Transverse colon (tissue), 4 donors: ENCODE data around the gene ZNF324. TPM values are rescaled to one million over a fixed set of nuclear protein-coding genes. Genes with fewer than 3 reads are reported as not detected.

Source experiments
- DNase-seq: peaks from one replicate; pipeline ENCODE4 v3.0.0-alpha.2; 2019
- H3K27ac ChIP-seq, 4 donors: fragments of 200-600 bp; sonication (generic); 2 replicates each; pipeline ENCODE4 v1.5.1; 2016 to 2018; ENCODE audit warnings: inconsistent platforms in 4 of 4
- H3K27me3 ChIP-seq: fragments of 200-600 bp; sonication (generic); 2 replicates; pipeline ENCODE4 v1.5.1; 2017; ENCODE audit warnings: inconsistent platforms
- H3K36me3 ChIP-seq, 4 donors: fragments of 200-600 bp; sonication (generic); 2 replicates each; pipeline ENCODE4 v1.5.1; 2017 to 2019; ENCODE audit warnings: inconsistent platforms in 4 of 4
- H3K4me1 ChIP-seq, 4 donors: fragments of 200-600 bp; sonication (generic); 2 replicates each; pipeline ENCODE4 v1.5.1; 2017 to 2020; ENCODE audit warnings: inconsistent platforms in 4 of 4
- H3K4me3 ChIP-seq, 4 donors: fragments of 200-600 bp; sonication (generic); 1 replicate in 1 of 4; 2 replicates in 3 of 4; pipeline versions ENCODE4 v1.5.1 to v1.6.1; 2017 to 2019; ENCODE audit warnings: inconsistent platforms in 4 of 4
- H3K9me3 ChIP-seq, 2 donors: fragments of 200-600 bp; sonication (generic); 2 replicates each; pipeline ENCODE4 v1.5.1; 2017 to 2019; ENCODE audit warnings: inconsistent platforms in 2 of 2
- CTCF ChIP-seq, 5 experiments: fragments of 200-600 bp in 3 of 5; fragments of 450-650 bp in 2 of 5; sonication (generic) in 3 of 5; IDR thresholded peaks; 1 replicate in 2 of 5; 2 replicates in 3 of 5; pipeline ENCODE4 v1.5.1; 2016 to 2017; ENCODE audit warnings: antibody characterized with exemption in 5 of 5, inconsistent platforms in 3 of 5, mild to moderate bottlenecking in 2 of 5, moderate library complexity in 1 of 5
- EP300 ChIP-seq: sonication (generic); formaldehyde crosslinking; IDR thresholded peaks from one replicate; pipeline ENCODE4 v1.6.1; 2017; ENCODE audit warnings: antibody characterized with exemption, low read depth
- POLR2A ChIP-seq: fragments of 450-650 bp; IDR thresholded peaks from one replicate; pipeline ENCODE4 v1.6.1; 2016; ENCODE audit warnings: antibody characterized with exemption, mild to moderate bottlenecking, moderate library complexity
- POLR2AphosphoS5 ChIP-seq, 3 donors: sonication (generic); formaldehyde crosslinking; IDR thresholded peaks; one replicate each; pipeline ENCODE4 v1.6.1; 2016; ENCODE audit warnings: antibody characterized with exemption in 3 of 3
- WGBS, 2 donors: methylation state at CpG; one replicate each; pipeline ENCODE4 v1.1.5; 2018; ENCODE audit warnings: low coverage in 1 of 2; 5-methylcytosine and 5-hydroxymethylcytosine counted together
- in situ Hi-C, 4 donors: fragments of 200-750 bp; cut with MboI; loops; one replicate each; pipeline versions ENCODE4 v1.15.0 to v1.15.1; 2017; ENCODE audit warnings: low sequenced_read_pairs in 3 of 4, low pct_ligation_motif_present in 1 of 4, low pct_unique_long_range_greater_than_20kb in 1 of 4
- intact Hi-C: fragments of 100-400 bp; cut with DNase I; formaldehyde crosslinking; loops from one replicate; pipeline ENCODE4 v1.15.1; 2023; ENCODE audit warnings: low total_unique reads
- total RNA-seq, 4 donors: library from RNA; depleted of rRNA; stranded (reverse); fragments of >200 nt; gene quantifications; one replicate each; pipeline ENCODE4 v1.1.0, GENCODE V29; 2016

ZNF324 gene
- total RNA-seq, 4 donors from 2014 or later: 9.4 to 27.5 (median 24.5) TPM

DNA sequence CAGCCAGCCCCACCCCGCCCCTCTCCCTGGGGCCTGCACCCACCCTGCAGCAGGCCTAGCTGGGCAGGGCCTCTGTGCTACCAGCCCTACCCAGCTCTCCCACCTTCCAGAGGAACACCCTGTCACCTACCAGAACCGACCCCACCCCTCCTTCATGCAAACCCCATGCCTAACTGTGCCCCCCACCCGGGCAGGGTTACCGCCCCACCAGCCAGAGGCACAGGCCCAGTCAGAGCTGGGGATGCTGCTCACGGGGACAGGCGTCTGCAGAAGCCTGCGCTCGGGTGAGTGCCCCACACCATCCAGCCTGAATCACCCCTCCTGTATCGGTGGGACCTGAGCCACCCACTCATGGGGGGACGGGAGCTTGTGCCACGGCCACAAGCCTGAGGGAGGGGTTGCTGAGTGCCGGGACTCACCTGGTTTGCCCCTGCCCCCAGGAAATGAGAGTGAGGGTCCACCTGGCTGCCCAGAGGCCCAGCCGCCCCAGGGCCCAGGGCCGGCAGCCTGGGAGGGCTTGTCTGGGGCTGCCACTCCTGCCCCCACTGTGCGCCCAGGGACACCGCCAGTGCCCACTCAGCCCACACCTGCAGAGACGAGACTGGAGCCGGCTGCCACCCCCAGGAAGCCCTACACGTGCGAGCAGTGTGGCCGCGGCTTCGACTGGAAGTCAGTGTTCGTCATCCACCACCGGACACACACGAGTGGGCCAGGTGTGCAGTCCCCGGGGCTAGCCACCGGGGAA, 13.0 kb downstream of the ZNF324 start:
- H3K27me3 ChIP-seq: no peaks in the 10 kb centered on the region
- H3K4me1 ChIP-seq: peaks cover 13 to 15% (median 14%) of the 10 kb centered on the region in 4 donors
- no peaks in the 10 kb centered on the region for H3K36me3 ChIP-seq
- intact Hi-C loops (no loop called here), in situ Hi-C loops (no loop called here)
- H3K9me3 ChIP-seq: no peaks in the 10 kb centered on the region
- no peak overlapping the region for H3K27ac ChIP-seq
- no peak for DNase-seq
- no peak overlapping the region for H3K4me3 ChIP-seq
- TF ChIP-seq EP300: no peak
- no peak for TF ChIP-seq CTCF (IDR thresholded peaks at IDR 0.05)
- no peak for TF ChIP-seq POLR2A
- no peak for TF ChIP-seq POLR2AphosphoS5 (IDR thresholded peaks at IDR 0.05)
- 87% methylated on average over 25 of the region's 28 CpGs; no CpG with 5 or more reads in 1 of the 2 donors for WGBS, 2 donors

GRCh38 chr19:58480481-58480830, 13.6 kb downstream of the ZNF324 start:
- Histone ChIP-seq H3K27me3 (no peaks in the 10 kb centered on the region), H3K4me1 (peaks cover 8 to 10% (median 9%) of the 10 kb centered on the region in 4 donors), H3K4me3 (no peak overlapping the region), H3K27ac (no peak overlapping the region), H3K36me3 (no peaks in the 10 kb centered on the region), H3K9me3 (no peaks in the 10 kb centered on the region)
- no peak for TF ChIP-seq CTCF (IDR thresholded peaks at IDR 0.05)
- no peak for TF ChIP-seq POLR2A
- TF ChIP-seq EP300: no peak
- no peak for TF ChIP-seq POLR2AphosphoS5 (IDR thresholded peaks at IDR 0.05)
- in situ Hi-C loops: no loop called here
- no peak for DNase-seq
- 90% methylated on average over 19 of the region's 20 CpGs; no CpG with 5 or more reads in 1 of the 2 donors for WGBS, 2 donors
- intact Hi-C loops: no loop called here

GRCh38 chr19:58480831-58481230, 14.0 kb downstream of the ZNF324 start:
- Histone ChIP-seq H3K36me3 (no peaks in the 10 kb centered on the region), H3K27ac (no peak overlapping the region), H3K4me3 (no peak overlapping the region), H3K27me3 (no peaks in the 10 kb centered on the region), H3K9me3 (no peaks in the 10 kb centered on the region), H3K4me1 (peaks cover 8 to 9% (median 9%) of the 10 kb centered on the region in 4 donors)
- intact Hi-C loops: no loop called here
- no peak for DNase-seq
- WGBS, 2 donors: 95% methylated on average over 2 of the region's 2 CpGs; no CpG with 5 or more reads in 1 of the 2 donors
- in situ Hi-C loops: no loop called here
- TF ChIP-seq POLR2A: no peak
- TF ChIP-seq POLR2AphosphoS5 (IDR thresholded peaks at IDR 0.05): no peak
- no peak for TF ChIP-seq EP300
- no peak for TF ChIP-seq CTCF (IDR thresholded peaks at IDR 0.05)

- DNase-seq: no peak
- in situ Hi-C loops (no loop called here), intact Hi-C loops (no loop called here)
- no peak for TF ChIP-seq CTCF (IDR thresholded peaks at IDR 0.05)
- no peak for TF ChIP-seq POLR2A
- no peak for TF ChIP-seq EP300
- no peak for TF ChIP-seq POLR2AphosphoS5 (IDR thresholded peaks at IDR 0.05)
- H3K9me3 ChIP-seq: no peaks in the 10 kb centered on the region
- no peak overlapping the region for H3K27ac ChIP-seq
- H3K27me3 ChIP-seq: no peaks in the 10 kb centered on the region
- no peaks in the 10 kb centered on the region for H3K36me3 ChIP-seq
- no peak overlapping the region for H3K4me3 ChIP-seq
- 86% methylated on average over 7 of the region's 7 CpGs; no CpG with 5 or more reads in 1 of the 2 donors for WGBS, 2 donors
- H3K4me1 ChIP-seq: no peaks in the 10 kb centered on the region
Measured at GRCh38 chr19:58482372-58482771, 15.5 kb downstream of the ZNF324 start.
